Heart left ventricle (tissue), 16 donors: ENCODE data around the gene NEK5. TPM values are rescaled to one million over a fixed set of nuclear protein-coding genes. Genes with fewer than 3 reads are reported as not detected.
A peak's percentile ranks its signal among the peaks of the same experiment; 100 is the strongest.

Experiments used
- ATAC-seq, 4 donors: fragments of 200-7000 bp; cut with Tn5 transposase; one replicate each; pipeline ENCODE4 v1.9.1; 2020 to 2022; ENCODE audit warnings: moderate library complexity in 4 of 4, mild to moderate bottlenecking in 3 of 4, moderate number of reproducible peaks in 1 of 4
- DNase-seq, 5 donors: peaks; one replicate each; pipeline ENCODE4 v3.0.0-alpha.2; 2020
- H3K27ac ChIP-seq, 12 donors: fragments of 200-600 bp; sonication (generic) in 4 of 12; one replicate each; pipeline versions ENCODE4 v1.5.0 to v1.8.0; 2016 to 2022; ENCODE audit warnings: mild to moderate bottlenecking in 2 of 12
- H3K27me3 ChIP-seq, 9 donors: fragments of 200-600 bp; sonication (generic) in 2 of 9; one replicate each; pipeline versions ENCODE4 v1.5.1 to v1.8.0; 2016 to 2022; ENCODE audit warnings: mild to moderate bottlenecking in 3 of 9
- H3K36me3 ChIP-seq, 9 donors: fragments of 200-600 bp; sonication (generic) in 2 of 9; one replicate each; pipeline versions ENCODE4 v1.5.0 to v1.8.0; 2018 to 2022; ENCODE audit warnings: mild to moderate bottlenecking in 2 of 9
- H3K4me1 ChIP-seq, 12 donors: fragments of 200-600 bp; sonication (generic) in 4 of 12; one replicate each; pipeline versions ENCODE4 v1.5.0 to v1.8.0; 2016 to 2022; ENCODE audit warnings: mild to moderate bottlenecking in 3 of 12
- H3K4me3 ChIP-seq, 12 donors: fragments of 200-600 bp; sonication (generic) in 4 of 12; one replicate each; pipeline versions ENCODE4 v1.5.0 to v1.8.0; 2017 to 2022; ENCODE audit warnings: mild to moderate bottlenecking in 9 of 12, moderate library complexity in 4 of 12
- H3K9me3 ChIP-seq, 12 donors: fragments of 200-600 bp; sonication (generic) in 4 of 12; one replicate each; pipeline versions ENCODE4 v1.5.0 to v1.8.0; 2016 to 2022; ENCODE audit warnings: mild to moderate bottlenecking in 1 of 12
- CTCF ChIP-seq, 12 donors: fragments of 200-600 bp; sonication (generic) in 4 of 12; IDR thresholded peaks; one replicate each; pipeline versions ENCODE4 v1.5.0 to v1.8.0; 2018 to 2022; ENCODE audit warnings: antibody characterized with exemption in 12 of 12, mild to moderate bottlenecking in 5 of 12
- POLR2A ChIP-seq, 2 donors: fragments of 450-650 bp; IDR thresholded peaks; one replicate each; pipeline ENCODE4 v1.6.1; 2017; ENCODE audit warnings: antibody characterized with exemption in 2 of 2, mild to moderate bottlenecking in 2 of 2, moderate library complexity in 2 of 2
- WGBS, 4 donors: extraction: QIAGEN DNeasy Blood & Tissue Kit in 2 of 4; methylation state at CpG; one replicate each; pipeline versions ENCODE4 v1.1.5 to v1.1.7; 2013 to 2018; 5-methylcytosine and 5-hydroxymethylcytosine counted together
- intact Hi-C, 10 donors: fragments of 100-400 bp; cut with DNase I; formaldehyde crosslinking; loops; one replicate each; pipeline versions ENCODE4 v1.11.1 to v1.14.2; 2022
- polyA plus RNA-seq, 2 donors: library from polyadenylated mRNA; stranded (reverse); fragments of 200-250 nt; gene quantifications; one replicate each; pipeline ENCODE4 v1.2.3, GENCODE V29; 2013
- total RNA-seq, 9 donors: library from RNA; depleted of rRNA in 2 of 9; stranded (reverse); fragments of >200 nt in 2 of 9; fragmentation: NEBNext Ultra II Directional in 3 of 9; extraction: Animal tissue kit (Norgen Biotek cat#: 25700) in 3 of 9; gene quantifications; one replicate each; pipeline versions ENCODE4 v1.1.0 to v1.2.4, GENCODE V29; 2016 to 2023
- donor health status: ischemic (EF 13 %, LVEDD 7.1; RV severe dilation, severe dysfunction).
- donor health status: healthy with polysubstance abuse.
- donor health status: DM: no; HTN: yes; CAD: no.
- donor health status: DM: no; HTN: no; CAD: no.
- donor health status: ischemic (EF 25% LVEDD 6.9; RV normal size, moderate dysfunction).
- donor health status: ischemic (EF 25% LVEDD 5.7; RV mildly dilated, moderate dysfunction).
- donor health status: healthy.
- donor health status: DM: yes; HTN: yes; CAD: no.
- donor health status: ischemic (EF 35%, LVEDD 5.7; RV mildly dilated, moderate dysfunction).
- donor health status: nonischemic (EF 11% LVEDD 7.7; RV severe dilation, severe dysfunction).
- donor health status: DM: yes; HTN: yes; CAD: no.
- donor health status: PGD.
- donor health status: ischemic (EF 29% LVEDD 5.4; RV normal size, mild dysfunction).
- donor health status: nonischemic (EF 23%, LVEDD 6.1; RV moderate dilation, normal function).

Gene NEK5
- total and polyA plus RNA-seq, 11 donors, result 0.04 to 1.1 (median 0.41) TPM; not detected in 3

DNA sequence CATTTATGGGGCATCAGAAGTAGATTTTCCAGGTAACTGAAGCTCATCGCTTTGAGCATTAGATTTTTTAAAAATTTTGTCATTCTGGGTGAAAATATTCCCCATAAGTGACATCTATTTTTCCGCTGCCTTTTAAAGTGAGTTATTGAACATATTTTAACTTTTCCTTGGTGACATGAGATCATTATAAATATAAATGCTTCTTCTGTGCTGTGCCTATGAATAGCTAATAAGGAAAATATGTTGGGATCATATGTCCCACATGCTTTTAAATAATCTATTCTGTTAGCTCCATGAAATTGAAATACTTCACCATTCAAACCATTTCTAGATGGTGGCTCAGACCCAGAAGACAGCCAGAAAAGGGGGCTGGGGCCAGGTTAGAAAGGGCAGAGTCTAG, 131.7 kb downstream of the NEK5 start:
- Histone ChIP-seq H3K9me3 (no peaks in the 10 kb centered on the region), H3K36me3 (no peaks in the 10 kb centered on the region), H3K27ac (no peak overlapping the region), H3K4me1 (peaks cover 0 to 43% (median 20%) of the 10 kb centered on the region in 12 donors), H3K4me3 (no peak overlapping the region), H3K27me3 (no peaks in the 10 kb centered on the region)
- intact Hi-C loops, result loop anchor here in 4 of 10 donors (5.0 to 10.0 kb wide), 4 partner anchors 45 to 182 kb away; no protein-coding TSS in a partner anchor
- WGBS, 4 donors, result 91 to 99% (median 95%) methylated on average over 2 of the region's 2 CpGs
- no peak for DNase-seq
- TF ChIP-seq POLR2A (IDR thresholded peaks at IDR 0.05), result no peak
- TF ChIP-seq CTCF (IDR thresholded peaks at IDR 0.05), result no peak
- no peak for ATAC-seq

DNA sequence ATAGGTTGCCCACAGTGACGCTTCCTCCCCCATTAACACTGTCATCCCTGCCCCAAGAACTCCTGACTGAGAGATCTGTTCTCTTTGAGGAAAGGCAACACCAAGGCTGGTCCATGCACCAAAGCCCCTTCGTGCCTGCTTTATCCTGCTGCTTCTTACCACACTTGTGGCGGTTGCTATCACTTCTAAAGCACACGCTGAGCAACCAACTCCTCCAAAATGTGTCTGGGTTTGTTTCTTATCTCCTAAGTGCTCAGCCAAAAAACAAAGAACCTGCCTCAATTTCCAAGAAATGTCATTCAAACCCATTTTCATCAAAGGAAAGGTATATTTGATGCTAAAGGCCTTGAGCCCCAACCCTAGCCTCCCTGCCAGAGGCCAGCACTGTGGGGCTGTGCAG, 132.2 kb downstream of the NEK5 start:
- DNase-seq (no peak), ATAC-seq (no peak)
- WGBS, 4 donors, result 90 to 100% (median 91%) methylated on average over 4 of the region's 4 CpGs
- TF ChIP-seq CTCF (IDR thresholded peaks at IDR 0.05) (no peak), POLR2A (IDR thresholded peaks at IDR 0.05) (no peak)
- no peak overlapping the region for H3K4me3 ChIP-seq
- no peaks in the 10 kb centered on the region for H3K36me3 ChIP-seq
- peak overlapping the region in 3 of 12 donors; percentile 30 to 56 (median 54) for H3K27ac ChIP-seq
- H3K27me3 ChIP-seq, result no peaks in the 10 kb centered on the region
- H3K4me1 ChIP-seq, result peaks cover 0 to 43% (median 20%) of the 10 kb centered on the region in 12 donors
- intact Hi-C loops, result loop anchor here in 4 of 10 donors (5.0 to 10.0 kb wide), 4 partner anchors 44 to 182 kb away; no protein-coding TSS in a partner anchor
- no peaks in the 10 kb centered on the region for H3K9me3 ChIP-seq

DNA sequence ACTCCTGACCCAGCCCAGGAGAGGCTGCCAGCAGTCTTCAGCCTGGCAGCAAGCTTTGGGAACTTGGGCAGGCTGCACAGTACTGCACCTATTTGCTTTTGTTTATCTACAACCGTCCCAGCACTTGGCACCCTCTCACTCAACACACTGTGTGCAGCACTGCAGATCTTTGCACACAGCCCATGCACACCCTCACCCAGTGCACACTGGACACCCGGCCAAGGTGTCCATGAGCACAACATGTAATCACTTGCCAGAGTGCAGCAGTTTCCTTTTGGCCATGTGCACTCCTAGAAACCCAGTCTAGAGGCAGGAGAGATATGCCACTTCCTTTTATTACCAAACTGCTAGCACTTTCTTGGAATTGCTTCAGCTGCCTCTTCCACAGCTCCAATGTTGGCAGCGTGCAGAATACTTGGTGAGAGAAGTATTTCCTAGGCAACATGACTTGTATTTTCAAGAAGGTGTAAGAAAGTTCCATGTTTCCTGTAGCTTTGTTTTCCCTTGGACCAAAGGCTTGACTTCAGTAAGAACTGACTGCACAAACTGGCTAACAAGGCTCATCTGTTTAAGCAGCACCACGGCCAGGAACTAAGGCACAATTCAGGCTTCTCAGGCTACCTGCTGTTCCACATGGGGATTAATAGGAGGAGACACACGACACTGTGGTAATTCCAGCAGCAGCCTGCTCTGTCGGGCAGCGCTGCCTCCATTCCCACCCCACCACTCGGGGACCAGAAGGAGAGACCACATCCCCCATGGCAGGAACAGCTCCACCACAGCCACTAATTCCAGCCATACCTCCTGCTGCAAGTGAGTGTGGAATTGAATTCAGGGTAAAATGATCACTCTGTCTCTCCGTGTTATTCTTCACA, 133.0 kb downstream of the NEK5 start:
- H3K27me3 ChIP-seq, result no peaks in the 10 kb centered on the region
- peak overlapping the region in 9 of 12 donors; percentile 30 to 68 (median 47) for H3K27ac ChIP-seq
- H3K4me3 ChIP-seq, result peak overlapping the region in 1 of 12 donors; percentile 8
- ATAC-seq (peak; percentile 71 to 82 (median 80)), DNase-seq (peak in 4 of 5 donors; percentile 27 to 65 (median 37))
- WGBS, 4 donors, result 41 to 49% (median 44%) methylated on average over 9 of the region's 9 CpGs
- no peaks in the 10 kb centered on the region for H3K9me3 ChIP-seq
- H3K4me1 ChIP-seq, result peaks cover 0 to 43% (median 20%) of the 10 kb centered on the region in 12 donors
- intact Hi-C loops, result loop anchor here in 4 of 10 donors (5.0 to 10.0 kb wide), 4 partner anchors 44 to 181 kb away; no protein-coding TSS in a partner anchor
- H3K36me3 ChIP-seq, result no peaks in the 10 kb centered on the region
- TF ChIP-seq CTCF (IDR thresholded peaks at IDR 0.05) (no peak), POLR2A (IDR thresholded peaks at IDR 0.05) (no peak)

GRCh38 chr13:51993713-51994112, 135.2 kb downstream of the NEK5 start:
- peaks cover 0 to 30% (median 17%) of the 10 kb centered on the region in 12 donors for H3K4me1 ChIP-seq
- H3K36me3 ChIP-seq, result no peaks in the 10 kb centered on the region
- intact Hi-C loops, result loop anchor here in 1 of 10 donors (10.0 kb wide), 1 partner anchor 179 kb away; no protein-coding TSS in a partner anchor
- no peak for DNase-seq
- no peak overlapping the region for H3K4me3 ChIP-seq
- no peak for ATAC-seq
- TF ChIP-seq CTCF (IDR thresholded peaks at IDR 0.05), result no peak
- TF ChIP-seq POLR2A (IDR thresholded peaks at IDR 0.05), result no peak
- H3K27ac ChIP-seq, result no peak overlapping the region
- 88 to 94% (median 91%) methylated on average over 2 of the region's 2 CpGs for WGBS, 4 donors
- H3K9me3 ChIP-seq, result no peaks in the 10 kb centered on the region
- H3K27me3 ChIP-seq, result no peaks in the 10 kb centered on the region
